ENCODE data around the gene SDF2L1.
"Not testable (repeated sequence)": the region's sequence is repeated elsewhere in the genome, so short reads cannot be mapped to it uniquely, and the experiment has no call there.

The SDF2L1 gene

GRCh38 chr22:21615731-21616130 is 26.4 kb upstream of the SDF2L1 start:
- TF ChIP-seq LEF1 (IDR thresholded peaks at IDR 0.05; ENCODE audit: borderline replicate concordance) (no peak), SUZ12 (IDR thresholded peaks at IDR 0.05) (no peak), SP1 (IDR thresholded peaks at IDR 0.05) (no peak), TARDBP (IDR thresholded peaks at IDR 0.05) (no peak), ARNT (IDR thresholded peaks at IDR 0.05) (no peak), FOXA1 (IDR thresholded peaks at IDR 0.05) (no peak), CTBP1 (IDR thresholded peaks at IDR 0.05; ENCODE audit: borderline replicate concordance) (no peak), ZNF384 (IDR thresholded peaks at IDR 0.05) (no peak), FOXM1 (IDR thresholded peaks at IDR 0.05; ENCODE audit: borderline replicate concordance) (no peak), L3MBTL2 (conservative IDR thresholded peaks at IDR 0.05) (no peak), HDGF (IDR thresholded peaks at IDR 0.05; ENCODE audit: borderline replicate concordance) (no peak), NFRKB (IDR thresholded peaks at IDR 0.05) (no peak), FOXK2 (IDR thresholded peaks at IDR 0.05) (no peak)
- TF ChIP-seq, protein P1, sequence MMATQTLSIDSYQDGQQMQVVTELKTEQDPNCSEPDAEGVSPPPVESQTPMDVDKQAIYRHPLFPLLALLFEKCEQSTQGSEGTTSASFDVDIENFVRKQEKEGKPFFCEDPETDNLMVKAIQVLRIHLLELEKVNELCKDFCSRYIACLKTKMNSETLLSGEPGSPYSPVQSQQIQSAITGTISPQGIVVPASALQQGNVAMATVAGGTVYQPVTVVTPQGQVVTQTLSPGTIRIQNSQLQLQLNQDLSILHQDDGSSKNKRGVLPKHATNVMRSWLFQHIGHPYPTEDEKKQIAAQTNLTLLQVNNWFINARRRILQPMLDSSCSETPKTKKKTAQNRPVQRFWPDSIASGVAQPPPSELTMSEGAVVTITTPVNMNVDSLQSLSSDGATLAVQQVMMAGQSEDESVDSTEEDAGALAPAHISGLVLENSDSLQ (IDR thresholded peaks at IDR 0.05): no peak
- DNase-seq (ENCODE audit: extremely low spot score): no peak
- CTCF ChIA-PET: interaction anchor here (1.1 to 1.6 kb wide), 2 partner anchors 14 to 21 kb away, joined by 3 to 6 read pairs; partner anchors contain the start of gene YDJC
- POLR2A ChIA-PET: interaction anchor here (1.0 kb wide), 1 partner anchor 13 kb away, joined by 4 read pairs; no protein-coding TSS in a partner anchor

DNA sequence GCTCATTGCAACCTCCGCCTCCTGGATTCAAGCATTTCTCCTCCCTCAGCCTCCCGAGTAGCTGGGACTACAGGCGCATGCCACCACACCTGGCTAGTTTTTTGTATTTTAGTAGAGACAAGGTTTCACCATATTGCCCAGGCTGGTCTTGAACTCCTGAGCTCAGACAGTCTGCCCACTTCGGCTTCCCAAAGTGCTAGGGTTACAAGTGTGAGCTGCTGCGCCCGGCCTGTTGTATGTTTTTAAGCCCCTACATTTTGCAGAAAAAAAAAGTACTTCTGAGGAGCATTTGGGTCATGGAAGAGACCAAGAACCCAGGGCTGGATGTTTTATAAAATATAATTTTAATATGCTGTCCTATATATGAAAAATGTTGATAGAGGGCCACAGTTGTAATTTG is 24.8 kb upstream of the SDF2L1 start:
- CTCF ChIA-PET: interaction anchor here (1.4 kb wide), 1 partner anchor 12 kb away, joined by 5 read pairs; no protein-coding TSS in a partner anchor
- POLR2A ChIA-PET: interaction anchor here (1.3 kb wide), 1 partner anchor 12 kb away, joined by 6 read pairs; the partner anchor contains the start of gene YDJC
- DNase-seq (ENCODE audit: extremely low spot score): not testable (repeated sequence)

GRCh38 chr22:21621025-21621424 is 21.1 kb upstream of the SDF2L1 start:
- TF ChIP-seq SUZ12 (IDR thresholded peaks at IDR 0.05): no peak
- no peak for TF ChIP-seq CTBP1 (IDR thresholded peaks at IDR 0.05; ENCODE audit: borderline replicate concordance)
- no peak for TF ChIP-seq FOXM1 (IDR thresholded peaks at IDR 0.05; ENCODE audit: borderline replicate concordance)
- TF ChIP-seq LEF1 (IDR thresholded peaks at IDR 0.05; ENCODE audit: borderline replicate concordance): no peak
- TF ChIP-seq ZNF384 (IDR thresholded peaks at IDR 0.05): no peak
- no peak for TF ChIP-seq NFRKB (IDR thresholded peaks at IDR 0.05)
- TF ChIP-seq FOXK2 (IDR thresholded peaks at IDR 0.05): no peak
- no peak for TF ChIP-seq BHLHE40 (IDR thresholded peaks at IDR 0.05; ENCODE audit: borderline replicate concordance)
- TF ChIP-seq ELF4 (IDR thresholded peaks at IDR 0.05): no peak
- no peak for TF ChIP-seq L3MBTL2 (conservative IDR thresholded peaks at IDR 0.05)
- no peak for TF ChIP-seq ARNT (IDR thresholded peaks at IDR 0.05)
- TF ChIP-seq SP1 (IDR thresholded peaks at IDR 0.05): no peak
- no peak for TF ChIP-seq FOXA1 (IDR thresholded peaks at IDR 0.05)
- TF ChIP-seq, protein P1 (IDR thresholded peaks at IDR 0.05): no peak
- TF ChIP-seq TARDBP (IDR thresholded peaks at IDR 0.05): no peak
- TF ChIP-seq HDGF (IDR thresholded peaks at IDR 0.05; ENCODE audit: borderline replicate concordance): no peak
- CTCF ChIA-PET: no interaction called here
- POLR2A ChIA-PET: no interaction called here
- no peak for DNase-seq (ENCODE audit: extremely low spot score)

GRCh38 chr22:21622011-21622918 is 19.8 kb upstream of the SDF2L1 start:
- TF ChIP-seq HDGF (IDR thresholded peaks at IDR 0.05; ENCODE audit: borderline replicate concordance) (no peak), NFRKB (IDR thresholded peaks at IDR 0.05) (no peak), ARNT (IDR thresholded peaks at IDR 0.05) (no peak), FOXK2 (IDR thresholded peaks at IDR 0.05) (no peak), ZNF384 (IDR thresholded peaks at IDR 0.05) (no peak), LEF1 (IDR thresholded peaks at IDR 0.05; ENCODE audit: borderline replicate concordance) (no peak), TARDBP (IDR thresholded peaks at IDR 0.05) (no peak), CTBP1 (IDR thresholded peaks at IDR 0.05; ENCODE audit: borderline replicate concordance) (no peak), SP1 (IDR thresholded peaks at IDR 0.05) (no peak), L3MBTL2 (conservative IDR thresholded peaks at IDR 0.05) (no peak)
- TF ChIP-seq, protein P1 (IDR thresholded peaks at IDR 0.05): no peak
- ChIA-PET POLR2A (no interaction called here), CTCF (interaction anchor here (0.7 kb wide), 1 partner anchor 20 kb away, joined by 3 read pairs; no protein-coding TSS in a partner anchor)
- no peak for DNase-seq (ENCODE audit: extremely low spot score)

DNA sequence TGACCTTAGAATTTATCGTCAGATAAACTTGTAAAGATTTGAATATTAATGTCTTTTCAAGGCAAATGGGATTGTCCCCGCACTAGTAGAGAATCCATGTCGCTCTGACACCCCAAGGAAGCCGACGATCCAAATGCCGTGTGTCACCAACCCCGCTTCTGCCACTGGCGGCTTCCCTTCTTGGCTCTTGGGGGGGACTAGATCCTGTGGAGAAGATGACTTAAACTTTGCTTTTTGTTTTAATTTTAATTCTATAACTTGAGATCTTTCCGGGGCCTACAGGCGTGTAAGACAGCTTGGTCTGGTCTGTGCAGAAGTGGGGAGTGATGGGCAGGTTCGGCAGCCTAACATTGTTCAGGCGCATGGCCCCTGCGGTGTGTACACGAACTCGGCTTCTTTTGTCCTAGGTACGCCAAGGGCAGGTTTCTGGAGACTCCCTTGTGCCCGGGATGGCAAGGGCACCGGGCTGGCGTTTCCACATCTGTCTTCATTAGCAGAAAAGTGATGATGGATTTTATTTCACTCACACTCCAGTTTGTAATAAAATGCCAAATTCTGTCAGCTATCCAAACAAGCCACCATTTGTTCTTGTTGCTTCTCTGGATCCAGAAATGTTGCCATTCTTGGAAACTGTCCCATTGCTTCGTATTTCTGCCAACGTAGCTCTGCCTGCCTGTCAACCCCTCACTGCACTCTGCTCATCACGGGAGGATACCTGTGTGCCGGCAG is 19.0 kb upstream of the SDF2L1 start:
- POLR2A ChIA-PET: no interaction called here
- no peak for DNase-seq (ENCODE audit: extremely low spot score)
- CTCF ChIA-PET: interaction anchor here (0.7 to 1.0 kb wide), 2 partner anchors 18 to 20 kb away, joined by 3 read pairs; no protein-coding TSS in a partner anchor
- TF ChIP-seq HDGF (IDR thresholded peaks at IDR 0.05; ENCODE audit: borderline replicate concordance) (no peak), ARNT (IDR thresholded peaks at IDR 0.05) (no peak), SUZ12 (IDR thresholded peaks at IDR 0.05) (no peak), ZNF384 (IDR thresholded peaks at IDR 0.05) (no peak), FOXM1 (IDR thresholded peaks at IDR 0.05; ENCODE audit: borderline replicate concordance) (no peak), NFRKB (IDR thresholded peaks at IDR 0.05) (no peak), FOXK2 (IDR thresholded peaks at IDR 0.05) (no peak), ELF4 (IDR thresholded peaks at IDR 0.05) (no peak), TARDBP (IDR thresholded peaks at IDR 0.05) (no peak), BHLHE40 (IDR thresholded peaks at IDR 0.05; ENCODE audit: borderline replicate concordance) (no peak), CTBP1 (IDR thresholded peaks at IDR 0.05; ENCODE audit: borderline replicate concordance) (no peak), L3MBTL2 (conservative IDR thresholded peaks at IDR 0.05) (no peak)
- TF ChIP-seq, protein P1 (IDR thresholded peaks at IDR 0.05): no peak
